Superior temporal gyrus (tissue), 1 donor: Measurements from ENCODE around the gene NUB1.
A peak's percentile ranks its signal among the peaks of the same experiment; 100 is the strongest.

Experiments used
- DNase-seq: peaks from one replicate; pipeline ENCODE4 v3.0.0-alpha.2; 2016; ENCODE audit errors: extremely low spot score

The NUB1 gene

GRCh38 chr7:151345576-151346469 is 4.2 kb downstream of the NUB1 start:
- no peak for DNase-seq

- no peak for DNase-seq
Measured at GRCh38 chr7:151346470-151346769, 4.8 kb downstream of the NUB1 start.

- no peak for DNase-seq
Measured at GRCh38 chr7:151347200-151347599, 5.6 kb downstream of the NUB1 start.

- DNase-seq = no peak
Measured at GRCh38 chr7:151348970-151349369, 7.4 kb downstream of the NUB1 start.

DNA sequence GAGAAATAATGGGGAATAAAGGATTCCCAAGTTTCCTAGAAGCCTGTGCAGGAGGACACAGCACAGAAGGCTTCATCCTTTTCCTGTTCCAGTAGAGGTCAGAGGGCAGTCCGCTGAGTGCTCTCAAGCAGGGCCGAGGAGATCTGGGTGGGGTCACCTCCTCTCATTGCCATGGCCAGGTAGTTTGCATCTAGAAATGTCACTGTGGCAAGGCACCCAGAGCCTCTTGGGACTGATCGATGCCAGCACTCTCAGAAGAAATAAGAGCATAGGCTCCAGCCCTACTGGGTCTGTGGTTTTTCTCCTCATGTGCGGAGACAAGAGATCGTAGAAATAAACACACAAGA is 7.9 kb downstream of the NUB1 start:
- DNase-seq = no peak

- no peak for DNase-seq
Measured at GRCh38 chr7:151351027-151351426, 9.4 kb downstream of the NUB1 start.

GRCh38 chr7:151351967-151352366 is 10.4 kb downstream of the NUB1 start:
- DNase-seq = no peak

GRCh38 chr7:151352512-151352911 is 10.9 kb downstream of the NUB1 start:
- no peak for DNase-seq

GRCh38 chr7:151361193-151361959 is 19.8 kb downstream of the NUB1 start:
- DNase-seq = no peak

GRCh38 chr7:151363182-151363581 is 21.6 kb downstream of the NUB1 start:
- no peak for DNase-seq

DNA sequence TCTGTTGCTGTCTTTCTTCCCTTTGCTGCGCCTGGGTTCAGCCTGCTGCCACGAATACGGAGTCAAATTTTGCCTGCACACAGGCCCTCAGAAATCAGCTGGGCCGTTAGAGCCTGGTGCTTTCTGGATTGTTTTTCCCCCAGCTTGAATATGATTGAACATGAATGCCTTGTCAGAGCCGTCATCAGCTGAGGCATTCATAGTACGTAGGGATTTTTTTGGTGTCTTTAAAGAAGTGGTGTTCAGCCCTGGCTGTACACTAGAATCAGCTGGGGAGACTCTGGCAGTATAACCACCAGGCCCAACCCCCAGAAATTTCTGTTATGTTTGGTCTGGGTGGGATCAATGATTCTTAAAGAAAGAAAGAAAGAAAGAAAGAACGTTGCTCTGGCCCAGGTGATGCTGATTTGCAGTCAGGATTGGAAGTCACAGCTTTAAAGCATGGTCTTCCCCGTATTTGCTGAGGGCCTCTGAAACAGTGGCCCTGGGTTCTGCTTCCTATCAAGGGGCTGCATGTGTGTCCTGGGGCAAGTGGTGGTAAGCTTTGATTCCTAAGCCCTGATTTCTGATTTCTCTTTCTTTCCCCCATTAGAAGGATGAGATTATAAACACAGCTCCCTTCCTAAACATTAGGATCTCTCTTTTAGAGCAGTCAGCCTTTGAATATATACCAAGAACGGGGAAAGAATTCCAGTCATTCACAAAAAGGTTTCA is 24.7 kb downstream of the NUB1 start:
- peak; percentile 11 for DNase-seq

GRCh38 chr7:151366880-151367222 is 25.2 kb downstream of the NUB1 start:
- DNase-seq = no peak

- peak; percentile 12 for DNase-seq
Measured at GRCh38 chr7:151367284-151367683, 25.7 kb downstream of the NUB1 start.

DNA sequence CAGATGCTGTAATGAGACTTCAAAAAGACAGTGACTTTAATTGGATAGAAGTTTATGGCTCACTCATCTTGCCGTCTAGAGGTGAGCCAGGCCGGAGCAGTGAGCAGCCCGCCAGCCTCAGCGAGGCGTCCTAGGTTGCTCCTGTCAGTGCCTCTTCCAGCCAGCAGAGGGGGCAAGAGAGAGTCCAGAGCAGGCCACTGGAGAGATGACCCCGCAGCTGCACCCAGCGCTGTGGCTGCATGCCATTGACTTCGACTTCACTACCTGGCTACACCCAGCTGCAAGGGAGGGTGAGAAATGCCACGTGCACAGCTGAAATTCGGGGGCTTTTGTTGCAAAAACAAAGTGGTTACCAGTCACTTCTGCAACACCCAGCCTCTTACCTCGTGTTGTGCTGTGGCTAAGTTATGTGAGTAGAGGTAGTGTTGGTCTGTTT is 26.5 kb downstream of the NUB1 start:
- DNase-seq = peak; percentile 84

DNA sequence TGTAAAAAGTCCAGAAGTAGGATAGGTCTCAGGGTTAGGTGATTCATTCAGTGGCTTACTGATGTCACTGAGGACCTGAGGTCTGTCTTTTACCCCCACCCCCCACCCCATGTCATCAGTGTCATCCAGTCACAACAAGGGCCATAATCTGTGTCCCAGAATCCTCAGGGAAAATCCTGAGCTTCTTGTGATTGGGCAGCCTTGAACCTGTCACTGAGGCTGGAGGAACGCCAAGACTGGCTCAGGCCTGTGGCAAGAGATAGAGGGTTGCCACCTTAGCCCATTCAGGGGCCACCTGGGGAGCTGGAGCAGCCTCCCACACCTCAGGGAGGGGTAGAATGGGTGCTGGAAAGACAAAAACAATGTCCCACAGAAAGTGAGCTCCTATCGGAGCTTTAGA is 29.7 kb downstream of the NUB1 start:
- DNase-seq = no peak

- DNase-seq = no peak
Measured at GRCh38 chr7:151372612-151373265, 31.1 kb downstream of the NUB1 start.

GRCh38 chr7:151373599-151373998 is 32.0 kb downstream of the NUB1 start:
- no peak for DNase-seq

DNA sequence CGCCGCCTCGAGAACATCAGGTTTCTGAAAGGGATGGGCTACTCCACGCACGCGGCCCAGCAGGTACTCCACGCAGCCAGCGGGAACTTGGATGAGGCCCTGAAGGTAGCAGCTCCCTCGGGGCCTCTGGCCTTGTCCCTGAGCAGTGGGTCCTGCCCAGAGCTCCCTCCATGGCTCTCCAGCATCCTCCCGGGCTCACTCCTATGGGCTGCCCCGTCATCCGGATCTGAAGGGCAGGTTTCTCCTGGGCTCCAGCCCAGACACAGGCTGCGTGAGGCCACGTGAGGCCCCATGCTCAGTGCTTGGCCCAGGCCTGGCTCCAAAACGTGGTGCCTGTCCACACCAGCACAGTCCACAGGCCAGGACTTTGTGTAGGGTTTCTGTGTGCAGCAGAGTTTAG is 32.5 kb downstream of the NUB1 start:
- DNase-seq = no peak

DNA sequence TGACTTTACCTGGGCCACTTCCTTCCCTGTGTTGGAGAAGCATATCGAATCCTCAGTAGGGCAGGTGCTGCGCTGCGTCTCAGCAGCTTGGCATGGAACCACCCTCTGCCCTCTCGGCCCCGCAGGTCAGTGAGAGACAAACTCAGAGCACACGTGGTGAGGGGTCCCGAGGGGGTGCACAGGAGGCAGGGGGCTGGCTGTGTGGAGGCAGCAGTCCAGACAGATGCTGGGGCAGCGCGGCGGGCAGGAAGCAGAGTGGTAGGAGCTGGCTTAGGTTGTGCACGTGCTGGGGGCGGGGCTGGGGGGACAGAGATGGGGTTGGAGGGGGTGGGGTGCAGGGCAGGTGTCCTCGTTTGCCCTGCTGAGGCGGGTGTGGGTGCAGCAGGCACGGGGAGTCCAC is 33.1 kb downstream of the NUB1 start:
- no peak for DNase-seq

- no peak for DNase-seq
Measured at GRCh38 chr7:151375530-151376217, 34.1 kb downstream of the NUB1 start.

DNA sequence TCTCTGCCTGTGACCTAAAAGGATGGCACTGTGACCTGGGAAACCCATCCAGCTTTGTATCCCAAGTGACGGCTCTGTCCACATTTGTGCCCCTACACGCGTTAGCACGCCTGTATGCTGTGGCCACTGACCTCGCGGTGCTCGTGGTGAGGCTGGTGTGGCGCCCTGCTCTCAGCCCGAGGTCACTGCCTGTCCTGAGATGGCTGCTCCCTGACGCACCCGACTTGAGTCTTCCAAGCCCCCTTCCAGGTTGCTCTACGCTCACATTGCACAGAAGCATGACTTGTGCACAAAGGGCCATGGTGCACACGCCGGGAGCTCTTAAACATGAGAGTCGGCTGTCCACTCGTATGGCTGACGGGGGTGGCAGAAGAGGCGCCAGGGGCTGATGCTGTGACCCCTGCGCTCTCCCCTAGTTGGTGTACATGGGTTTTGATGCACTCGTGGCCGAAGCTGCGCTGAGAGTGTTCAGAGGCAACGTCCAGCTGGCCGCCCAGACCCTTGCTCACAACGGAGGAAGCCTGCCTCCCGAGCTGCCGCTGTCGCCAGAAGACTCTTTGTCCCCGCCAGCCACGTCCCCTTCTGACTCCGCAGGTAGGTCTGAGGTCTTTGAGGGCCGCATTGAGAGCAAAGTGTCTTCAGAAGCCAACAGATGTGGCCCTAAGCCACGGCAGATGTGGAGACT is 34.7 kb downstream of the NUB1 start:
- DNase-seq = no peak
